A673 (cell line): Measurements from ENCODE around the gene KRT28.

Source experiments
- CTCF ChIP-seq: fragments of 300-800, 200-600 bp; sonication (generic); conservative IDR thresholded peaks from 2 replicates; pipeline ENCODE4 v1.5.1; 2017; ENCODE audit warnings: low read depth, mild to moderate bottlenecking, antibody characterized with exemption, low read length, moderate library complexity, mixed read lengths
- EZH2 ChIP-seq: fragments of 200-600 bp; sonication (generic); IDR thresholded peaks from 2 replicates; pipeline ENCODE4 v1.6.1; 2017; ENCODE audit warnings: borderline replicate concordance, low read depth, mild to moderate bottlenecking, mixed read lengths, antibody characterized with exemption, low read length; ENCODE audit not compliant: poor library complexity, severe bottlenecking

DNA sequence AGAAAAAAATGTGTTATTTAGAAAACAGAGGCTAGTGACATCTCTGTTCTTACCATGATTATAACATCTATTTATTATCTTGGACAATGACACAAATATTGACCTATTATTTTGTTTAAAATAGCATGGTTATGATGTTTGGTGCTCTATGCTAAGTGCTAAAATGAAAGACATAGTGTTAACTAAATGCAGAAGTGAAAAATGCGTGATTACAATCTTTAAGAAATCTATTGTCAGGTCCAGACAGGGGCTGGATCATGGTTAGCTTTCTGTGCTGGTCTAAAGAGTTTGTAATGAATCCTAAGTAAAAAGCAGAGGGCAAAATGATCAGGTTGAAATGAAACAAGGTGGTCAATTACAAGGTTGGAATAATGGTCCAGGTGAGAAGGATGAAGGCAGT is 622 bp upstream of the KRT28 start:
- TF ChIP-seq CTCF (no peak), EZH2 (no peak)
